CD14-positive monocyte (primary cell): ENCODE data around the gene SLCO2B1. TPM values are rescaled to one million over a fixed set of nuclear protein-coding genes. Genes with fewer than 3 reads are reported as not detected.

Experiments used
- DNase-seq, 3 donors: peaks; one replicate each; pipeline ENCODE4 v3.0.0-alpha.2; 2011 to 2022
- H2AFZ ChIP-seq: 2 replicates; pipeline ENCODE4 v1.6.0; 2012; ENCODE audit warnings: mild to moderate bottlenecking, low read depth, low read length, inconsistent platforms; ENCODE audit not compliant: insufficient read depth, poor library complexity, severe bottlenecking
- H3K27ac ChIP-seq, 2 donors: 1 replicate in 1 of 2; 2 replicates in 1 of 2; pipeline ENCODE4 v1.5.1; 2012 to 2013; ENCODE audit warnings: low read length in 2 of 2, control low read depth in 1 of 2, inconsistent platforms in 1 of 2, low read depth in 1 of 2, mild to moderate bottlenecking in 1 of 2
- H3K27me3 ChIP-seq, 2 donors: one replicate each; pipeline versions ENCODE4 v1.6.0 to v1.6.1; 2011 to 2013; ENCODE audit warnings: low read length in 2 of 2; ENCODE audit not compliant: control insufficient read depth in 2 of 2, insufficient read depth in 2 of 2
- H3K36me3 ChIP-seq, 2 donors: replicated peaks in 1 of 2; 1 replicate in 1 of 2; 2 replicates in 1 of 2; pipeline versions ENCODE4 v1.5.1 to v1.6.1; 2012 to 2013; ENCODE audit warnings: low read length in 2 of 2, control low read depth in 1 of 2, inconsistent platforms in 1 of 2, mild to moderate bottlenecking in 1 of 2; ENCODE audit not compliant: insufficient read depth in 2 of 2, control insufficient read depth in 1 of 2
- H3K4me1 ChIP-seq, 2 donors: 1 replicate in 1 of 2; 2 replicates in 1 of 2; pipeline versions ENCODE4 v1.5.1 to v1.6.1; 2012 to 2013; ENCODE audit warnings: low read length in 2 of 2, control low read depth in 1 of 2, inconsistent platforms in 1 of 2, mild to moderate bottlenecking in 1 of 2, moderate library complexity in 1 of 2; ENCODE audit not compliant: insufficient read depth in 2 of 2, control insufficient read depth in 1 of 2
- H3K4me2 ChIP-seq: replicated peaks from 2 replicates; pipeline ENCODE3; 2012; ENCODE audit warnings: low read length, moderate library complexity, mild to moderate bottlenecking; ENCODE audit not compliant: poor library complexity, severe bottlenecking; ENCODE audit errors: extremely low read depth
- H3K4me3 ChIP-seq, 3 experiments: fragments of 200-600 bp in 1 of 3; sonication (generic) in 1 of 3; replicated peaks in 1 of 3; 1 replicate in 2 of 3; 2 replicates in 1 of 3; pipeline ENCODE4 v1.5.1; 2011 to 2013; ENCODE audit warnings: low read length in 3 of 3, mild to moderate bottlenecking in 3 of 3, control low read depth in 2 of 3, low read depth in 2 of 3, inconsistent platforms in 1 of 3, moderate library complexity in 1 of 3
- H3K79me2 ChIP-seq: 2 replicates; pipeline ENCODE4 v1.6.0; 2012; ENCODE audit warnings: mild to moderate bottlenecking, control low read depth, inconsistent platforms, low read length, moderate library complexity; ENCODE audit not compliant: insufficient read depth
- H3K9ac ChIP-seq: 2 replicates; pipeline ENCODE4 v1.6.0; 2017; ENCODE audit warnings: low read length, mild to moderate bottlenecking; ENCODE audit not compliant: insufficient read depth, poor library complexity, severe bottlenecking
- H3K9me3 ChIP-seq, 2 donors: replicated peaks in 1 of 2; 1 replicate in 1 of 2; 2 replicates in 1 of 2; pipeline versions ENCODE4 v1.5.1 to v1.6.1; 2012 to 2013; ENCODE audit warnings: low read length in 2 of 2, control low read depth in 1 of 2; ENCODE audit not compliant: control insufficient read depth in 1 of 2, insufficient read depth in 1 of 2
- H4K20me1 ChIP-seq: 2 replicates; pipeline ENCODE4 v1.6.0; 2012; ENCODE audit warnings: mild to moderate bottlenecking, low read length, control low read depth, moderate library complexity; ENCODE audit not compliant: insufficient read depth
- H3K27ac Mint-ChIP-seq, 7 donors: one replicate each; pipeline ENCODE4 v1.8.0; 2020; ENCODE audit warnings: mild to moderate bottlenecking in 7 of 7, mixed read lengths in 7 of 7, moderate library complexity in 6 of 7, inconsistent platforms in 2 of 7
- H3K27me3 Mint-ChIP-seq, 3 donors: one replicate each; pipeline ENCODE4 v1.8.0; 2021 to 2022; ENCODE audit warnings: low read depth in 3 of 3, mild to moderate bottlenecking in 3 of 3, mixed read lengths in 3 of 3, moderate library complexity in 3 of 3, inconsistent platforms in 1 of 3
- H3K36me3 Mint-ChIP-seq, 2 donors: one replicate each; pipeline ENCODE4 v1.8.0; 2020; ENCODE audit warnings: mixed read lengths in 2 of 2, inconsistent platforms in 1 of 2, mild to moderate bottlenecking in 1 of 2
- H3K4me1 Mint-ChIP-seq: one replicate; pipeline ENCODE4 v1.8.0; 2020; ENCODE audit warnings: mild to moderate bottlenecking, mixed read lengths
- H3K4me3 Mint-ChIP-seq, 2 donors: one replicate each; pipeline ENCODE4 v1.8.0; 2020; ENCODE audit warnings: mild to moderate bottlenecking in 2 of 2, mixed read lengths in 2 of 2, moderate library complexity in 1 of 2
- H3K9me3 Mint-ChIP-seq, 7 donors: one replicate each; pipeline ENCODE4 v1.8.0; 2020 to 2022; ENCODE audit warnings: mixed read lengths in 7 of 7, mild to moderate bottlenecking in 6 of 7, moderate library complexity in 6 of 7, inconsistent platforms in 2 of 7
- CTCF ChIP-seq: fragments of 200-600 bp; IDR thresholded peaks from one replicate; pipeline ENCODE4 v1.8.0; 2022; ENCODE audit warnings: antibody characterized with exemption, mild to moderate bottlenecking
- WGBS: methylation state at CpG from one replicate; pipeline ENCODE4 v1.1.5; 2013; ENCODE audit warnings: missing lambda C conversion rate; ENCODE audit not compliant: insufficient coverage; 5-methylcytosine and 5-hydroxymethylcytosine counted together
- intact Hi-C, 2 donors: fragments of 100-400 bp; cut with micrococcal nuclease; formaldehyde crosslinking; loops; one replicate each; pipeline versions ENCODE4 v1.15.0 to v1.15.1; 2023
- polyA plus RNA-seq, 3 donors: library from polyadenylated mRNA; depleted of rRNA in 1 of 3; unstranded in 2 of 3; stranded (reverse) in 1 of 3; fragments of 300-500 nt in 2 of 3; fragments of >200 nt in 1 of 3; fragmentation: Illumina TruSeq in 2 of 3; gene quantifications; 1 replicate in 2 of 3; 2 replicates in 1 of 3; pipeline ENCODE4 v1.2.3, GENCODE V29; 2012 to 2021

The SLCO2B1 gene
- polyA plus RNA-seq, 3 donors, result 0.13 to 0.47 TPM; not detected in 1

GRCh38 chr11:75233754-75234172 is 82.9 kb downstream of the SLCO2B1 start:
- Histone ChIP-seq H3K79me2 (no peaks in the 10 kb centered on the region), H3K9ac (no peak overlapping the region), H3K4me3 (no peak overlapping the region), H3K36me3 (no peaks in the 10 kb centered on the region), H4K20me1 (no peaks in the 10 kb centered on the region), H3K27me3 (peaks cover 0 to 12% of the 10 kb centered on the region in 2 donors), H3K4me1 (no peaks in the 10 kb centered on the region), H3K27ac (no peak overlapping the region), H3K4me2 (no peak overlapping the region), H3K9me3 (no peaks in the 10 kb centered on the region), H2AFZ (no peak overlapping the region)
- Mint-ChIP-seq H3K4me3 (no peak overlapping the region), H3K9me3 (peaks cover 0 to 3% (median 0%) of the 10 kb centered on the region in 7 donors), H3K27ac (no peak overlapping the region), H3K27me3 (peaks cover 15 to 31% (median 22%) of the 10 kb centered on the region in 3 donors), H3K36me3 (no peaks in the 10 kb centered on the region), H3K4me1 (no peaks in the 10 kb centered on the region)
- intact Hi-C loops, result no loop called here
- WGBS, result 41% methylated on average over 2 of the region's 3 CpGs
- TF ChIP-seq CTCF, result no peak
- peak; percentile 12 to 16 (median 13) for DNase-seq

GRCh38 chr11:75236062-75236461 is 85.2 kb downstream of the SLCO2B1 start:
- Histone ChIP-seq H2AFZ (no peak overlapping the region), H4K20me1 (no peaks in the 10 kb centered on the region), H3K4me2 (no peak overlapping the region), H3K4me1 (peaks cover 4 to 8% of the 10 kb centered on the region in 2 donors), H3K9me3 (peaks cover 0 to 11% of the 10 kb centered on the region in 2 donors), H3K27ac (no peak overlapping the region), H3K9ac (no peak overlapping the region), H3K27me3 (peaks cover 17 to 32% of the 10 kb centered on the region in 2 donors), H3K4me3 (no peak overlapping the region), H3K36me3 (no peaks in the 10 kb centered on the region), H3K79me2 (no peaks in the 10 kb centered on the region)
- Mint-ChIP-seq H3K27ac (no peak overlapping the region), H3K36me3 (no peaks in the 10 kb centered on the region), H3K4me3 (no peak overlapping the region), H3K9me3 (peaks cover 0 to 8% (median 6%) of the 10 kb centered on the region in 7 donors), H3K27me3 (peaks cover 33 to 42% (median 40%) of the 10 kb centered on the region in 3 donors), H3K4me1 (peaks cover 3% of the 10 kb centered on the region)
- intact Hi-C loops, result no loop called here
- no peak for DNase-seq
- TF ChIP-seq CTCF, result no peak
- WGBS, result 55% methylated on average over 3 of the region's 8 CpGs
